Esophagus squamous epithelium (tissue), 4 donors: ENCODE results near the gene ZNF442.

ENCODE experiments used
- CTCF ChIP-seq, 6 experiments: fragments of 450-650 bp in 4 of 6; fragments of 200-600 bp in 2 of 6; sonication (generic) in 2 of 6; IDR thresholded peaks; one replicate each; pipeline ENCODE4 v1.5.1; 2016 to 2019; ENCODE audit warnings: antibody characterized with exemption in 6 of 6, mild to moderate bottlenecking in 4 of 6, moderate library complexity in 4 of 6
- POLR2A ChIP-seq, 4 donors: fragments of 450-650 bp; IDR thresholded peaks; one replicate each; pipeline ENCODE4 v1.6.1; 2017; ENCODE audit warnings: antibody characterized with exemption in 4 of 4, mild to moderate bottlenecking in 4 of 4, moderate library complexity in 3 of 4

DNA sequence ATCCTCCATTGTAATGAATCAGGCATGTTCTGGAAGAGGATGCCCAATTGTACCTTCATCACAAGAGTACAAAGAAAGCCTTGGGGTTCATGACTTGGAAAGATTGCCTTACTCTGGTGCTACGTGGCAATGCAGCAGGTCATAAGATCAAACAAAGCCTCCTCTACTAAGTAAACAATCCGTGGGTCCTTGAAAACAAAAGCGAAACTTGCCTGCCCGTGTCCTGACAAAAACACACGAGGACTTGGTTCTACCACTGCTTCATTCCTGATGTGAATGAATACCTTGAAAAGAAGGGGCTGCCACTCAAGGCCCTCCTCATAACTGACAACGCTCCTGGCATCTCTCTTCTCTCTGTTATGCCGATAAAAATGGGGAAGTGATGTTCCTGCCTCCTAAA lies 50.9 kb downstream of the ZNF442 start:
- TF ChIP-seq CTCF (IDR thresholded peaks at IDR 0.05): no peak
- no peak for TF ChIP-seq POLR2A (IDR thresholded peaks at IDR 0.05)
